PC-3 (cell line): ENCODE data around the gene DIAPH2. TPM values are rescaled to one million over a fixed set of nuclear protein-coding genes. Genes with fewer than 3 reads are reported as not detected.

Source experiments
- ATAC-seq: fragments of 200-7000 bp; cut with Tn5 transposase; 2 replicates; pipeline ENCODE4 v1.9.1; 2020; ENCODE audit warnings: mild to moderate bottlenecking, moderate library complexity
- BruUV-seq: library from RNA; stranded (reverse); fragments of 400-500 nt; replicated peaks from 2 replicates; lab custom pipeline; 2021; lab: Mats Ljungman, UMichigan
- CTCF ChIA-PET: fragments of 300-600 bp; sonication (Branson Sonifier 250); formaldehyde crosslinking; loops from one replicate; lab custom pipeline; 2022; ENCODE audit warnings: antibody characterized with exemption; lab: Charles Lee
- POLR2A ChIA-PET: fragments of 300-600 bp; sonication (Branson Sonifier 250); formaldehyde crosslinking; loops from one replicate; lab custom pipeline; 2022; ENCODE audit warnings: antibody characterized with exemption; ENCODE audit not compliant: unreplicated experiment; lab: Charles Lee
- DNase-seq: peaks from one replicate; pipeline ENCODE4 v3.0.0-alpha.2; 2015
- H2AFZ ChIP-seq: fragments of 300-600 bp; sonication (generic); 2 replicates; pipeline ENCODE4 v1.6.0; 2016; ENCODE audit warnings: antibody characterized with exemption, low read length
- H3F3A ChIP-seq: fragments of 300-600 bp; sonication (generic); one replicate; pipeline ENCODE4 v1.6.0; 2017; ENCODE audit warnings: antibody characterized with exemption, low read length, control low read depth, mild to moderate bottlenecking; ENCODE audit not compliant: unreplicated experiment
- H3K27ac ChIP-seq: fragments of 300-600 bp; sonication (generic); 2 replicates; pipeline ENCODE4 v1.5.1; 2016; ENCODE audit warnings: mild to moderate bottlenecking, low read length
- H3K27me3 ChIP-seq: fragments of 300-600 bp; sonication (generic); 2 replicates; pipeline ENCODE4 v1.6.1; 2016; ENCODE audit warnings: low read length, mixed read lengths
- H3K36me3 ChIP-seq: fragments of 300-600 bp; sonication (generic); 2 replicates; pipeline ENCODE4 v1.6.1; 2016; ENCODE audit warnings: low read depth, mixed run types, low read length, mixed read lengths
- H3K4me1 ChIP-seq: fragments of 300-600 bp; sonication (generic); 2 replicates; pipeline ENCODE4 v1.5.1; 2016; ENCODE audit warnings: low read length; ENCODE audit not compliant: insufficient read depth
- H3K4me2 ChIP-seq: fragments of 300-600 bp; sonication (generic); 2 replicates; pipeline ENCODE4 v1.6.0; 2016; ENCODE audit warnings: low read length
- H3K4me3 ChIP-seq: fragments of 300-600 bp; sonication (generic); 2 replicates; pipeline ENCODE4 v1.5.1; 2016; ENCODE audit warnings: mild to moderate bottlenecking, low read length, mixed read lengths
- H3K79me2 ChIP-seq: fragments of 300-600 bp; sonication (generic); 2 replicates; pipeline ENCODE4 v1.6.1; 2017; ENCODE audit warnings: low read length, mixed read lengths
- H3K9ac ChIP-seq: fragments of 300-600 bp; sonication (generic); 2 replicates; pipeline ENCODE4 v1.6.0; 2016; ENCODE audit warnings: mild to moderate bottlenecking, low read length
- H3K9me2 ChIP-seq: fragments of 300-600 bp; sonication (generic); replicated peaks from 2 replicates; pipeline ENCODE4 v1.6.1; 2016; ENCODE audit warnings: mixed run types, low read length, mixed read lengths
- H3K9me3 ChIP-seq: fragments of 300-600 bp; sonication (generic); 2 replicates; pipeline ENCODE4 v1.6.1; 2016; ENCODE audit warnings: low read length, mixed read lengths
- H4K20me1 ChIP-seq: fragments of 300-600 bp; sonication (generic); 2 replicates; pipeline ENCODE4 v1.6.1; 2016; ENCODE audit warnings: low read length, mixed read lengths
- CTCF ChIP-seq: fragments of 300-600 bp; sonication (generic); conservative IDR thresholded peaks from 2 replicates; pipeline ENCODE4 v1.5.1; 2017; ENCODE audit warnings: antibody characterized with exemption, low read depth, mild to moderate bottlenecking, low read length
- EZH2 ChIP-seq: fragments of 300-600 bp; sonication (generic); IDR thresholded peaks from one replicate; pipeline ENCODE4 v1.6.1; 2017; ENCODE audit warnings: antibody characterized with exemption, mild to moderate bottlenecking, low read length; ENCODE audit not compliant: unreplicated experiment
- EZH2phosphoT487 ChIP-seq: fragments of 300-600 bp; sonication (generic); IDR thresholded peaks from 2 replicates; pipeline ENCODE4 v1.6.1; 2018; ENCODE audit warnings: mild to moderate bottlenecking, antibody characterized with exemption, low read length, borderline replicate concordance
- intact Hi-C: fragments of 100-400 bp; cut with micrococcal nuclease; formaldehyde crosslinking; loops from 2 replicates; pipeline ENCODE4 v1.9.0; 2023
- total RNA-seq: library from RNA; depleted of rRNA; stranded (reverse); fragments of >200 nt; gene quantifications from 2 replicates; pipeline ENCODE4 v1.2.3, GENCODE V29; 2014

DIAPH2 gene
- total RNA-seq, 1 experiment from 2014 or later = 15.1 TPM

- Histone ChIP-seq H3K4me2 (no peak overlapping the region), H3K4me3 (no peak overlapping the region), H3K27ac (no peak overlapping the region), H3F3A (no peaks in the 10 kb centered on the region), H3K27me3 (no peaks in the 10 kb centered on the region), H3K9ac (no peak overlapping the region), H3K4me1 (no peaks in the 10 kb centered on the region), H3K36me3 (no peaks in the 10 kb centered on the region), H4K20me1 (no peaks in the 10 kb centered on the region), H3K79me2 (no peaks in the 10 kb centered on the region), H3K9me2 (no peaks in the 10 kb centered on the region), H3K9me3 (no peaks in the 10 kb centered on the region), H2AFZ (no peak overlapping the region)
- intact Hi-C loops = no loop called here
- DNase-seq = no peak
- CTCF ChIA-PET = no interaction called here
- no TSS peak for BruUV-seq
- POLR2A ChIA-PET = no interaction called here
- no peak for TF ChIP-seq CTCF
- no peak for TF ChIP-seq EZH2phosphoT487
- TF ChIP-seq EZH2 = no peak
- ATAC-seq = no peak
Measured at GRCh38 chrX:97605271-97605670, 920.6 kb downstream of the DIAPH2 start.

GRCh38 chrX:97609357-97609756 lies 924.7 kb downstream of the DIAPH2 start:
- Histone ChIP-seq H3K36me3 (no peaks in the 10 kb centered on the region), H3K9ac (no peak overlapping the region), H4K20me1 (no peaks in the 10 kb centered on the region), H3K4me3 (no peak overlapping the region), H3K4me1 (no peaks in the 10 kb centered on the region), H3K27me3 (no peaks in the 10 kb centered on the region), H3K27ac (no peak overlapping the region), H3K4me2 (no peak overlapping the region), H3K9me3 (no peaks in the 10 kb centered on the region), H3K79me2 (no peaks in the 10 kb centered on the region), H2AFZ (no peak overlapping the region), H3K9me2 (no peaks in the 10 kb centered on the region), H3F3A (no peaks in the 10 kb centered on the region)
- TF ChIP-seq EZH2 = no peak
- TF ChIP-seq CTCF = no peak
- no peak for TF ChIP-seq EZH2phosphoT487
- BruUV-seq = no TSS peak
- intact Hi-C loops = no loop called here
- ATAC-seq (no peak), DNase-seq (no peak)
- POLR2A ChIA-PET = no interaction called here
- CTCF ChIA-PET = no interaction called here

GRCh38 chrX:97609938-97610337 lies 925.3 kb downstream of the DIAPH2 start:
- H3K79me2 ChIP-seq = no peaks in the 10 kb centered on the region
- no peak overlapping the region for H3K4me3 ChIP-seq
- no peak for DNase-seq
- no peak overlapping the region for H3K4me2 ChIP-seq
- no peak overlapping the region for H3K27ac ChIP-seq
- H3K4me1 ChIP-seq = no peaks in the 10 kb centered on the region
- H3K27me3 ChIP-seq = no peaks in the 10 kb centered on the region
- no peak overlapping the region for H3K9ac ChIP-seq
- no peaks in the 10 kb centered on the region for H3K36me3 ChIP-seq
- no peak overlapping the region for H2AFZ ChIP-seq
- no peaks in the 10 kb centered on the region for H3K9me3 ChIP-seq
- ChIA-PET CTCF (no interaction called here), POLR2A (no interaction called here)
- intact Hi-C loops = no loop called here
- BruUV-seq = no TSS peak
- TF ChIP-seq EZH2phosphoT487 = no peak
- no peak for TF ChIP-seq EZH2
- no peak for TF ChIP-seq CTCF
- no peak for ATAC-seq
- H4K20me1 ChIP-seq = no peaks in the 10 kb centered on the region
- no peaks in the 10 kb centered on the region for H3F3A ChIP-seq
- H3K9me2 ChIP-seq = no peaks in the 10 kb centered on the region
